ENCODE data around the gene ROPN1B. TPM values are rescaled to one million over a fixed set of nuclear protein-coding genes. Genes with fewer than 3 reads are reported as not detected.
"Not testable (repeated sequence)": the region's sequence is repeated elsewhere in the genome, so short reads cannot be mapped to it uniquely, and the experiment has no call there.

The ROPN1B gene
- total RNA-seq (1 to 10 TPM; 2.0 to 4.8 (median 3.6) TPM), polyA plus RNA-seq (4.5 TPM)
- long read RNA-seq, donor 1, partial matches to known transcripts, result 4 of 10 reads
- long read RNA-seq, donor 1, other reads (novel, unspliced or antisense), result 1 of 10 reads
- long read RNA-seq, donor 2, partial matches to known transcripts, result 0 of 2 reads
- long read RNA-seq, donor 2, other reads (novel, unspliced or antisense), result 0 of 2 reads
- long read RNA-seq, donor 3, partial matches to known transcripts, result 0 of 3 reads
- long read RNA-seq, donor 3, other reads (novel, unspliced or antisense), result 1 of 3 reads
- long read RNA-seq, donor 4, result 0 reads

- peak; percentile 82 to 83 for ATAC-seq
- H3K4me1 ChIP-seq (ENCODE audit: control insufficient read depth, insufficient read depth, low read length); intact Hi-C loops (cut with DNase I); H3K27ac ChIP-seq (ENCODE audit: low read length); H3K27me3 ChIP-seq (ENCODE audit: control insufficient read depth, insufficient read depth); H3K4me3 ChIP-seq (ENCODE audit: low read length); DNase-seq; H3K9me3 ChIP-seq (ENCODE audit: control insufficient read depth, low read length): not testable (repeated sequence)
- WGBS, result 15% methylated on average over 4 of the region's 50 CpGs
These were observed at the start of gene ROPN1B for GRCh38 chr3:125968701-125969592. ROPN1B (plus strand) TSS chr3:125969178; CDS start chr3:125972055, 2,877 bp downstream.

- H3K4me3 ChIP-seq (ENCODE audit: low read length); H3K27ac ChIP-seq (ENCODE audit: low read length); DNase-seq; intact Hi-C loops (cut with DNase I); H3K4me1 ChIP-seq (ENCODE audit: control insufficient read depth, insufficient read depth, low read length); H3K9me3 ChIP-seq (ENCODE audit: control insufficient read depth, low read length); ATAC-seq; H3K27me3 ChIP-seq (ENCODE audit: control insufficient read depth, insufficient read depth): not testable (repeated sequence)
- WGBS, result 76% methylated on average over 10 of the region's 10 CpGs
These were observed 48.8 kb upstream of the ROPN1B start for GRCh38 chr3:125920191-125920590.

GRCh38 chr3:125920751-125921279 is 48.2 kb upstream of the ROPN1B start:
- ATAC-seq; intact Hi-C loops (cut with DNase I): not testable (repeated sequence)
- WGBS, result 80% methylated on average over 14 of the region's 14 CpGs

GRCh38 chr3:125921712-125922111 is 47.3 kb upstream of the ROPN1B start:
- H3K9me3 ChIP-seq (ENCODE audit: control insufficient read depth, low read length); intact Hi-C loops (cut with DNase I); H3K27ac ChIP-seq (ENCODE audit: low read length); H3K4me1 ChIP-seq (ENCODE audit: control insufficient read depth, insufficient read depth, low read length); H3K4me3 ChIP-seq (ENCODE audit: low read length); ATAC-seq; H3K27me3 ChIP-seq (ENCODE audit: control insufficient read depth, insufficient read depth): not testable (repeated sequence)
- DNase-seq, result peak; percentile 50 to 79 (median 79)
- 51% methylated on average over 5 of the region's 5 CpGs for WGBS

More at GRCh38 chr3:125920751-125921279, 48.2 kb upstream of the ROPN1B start:
- not testable (repeated sequence) for H3K4me3 ChIP-seq (ENCODE audit: low read length); DNase-seq; H3K4me1 ChIP-seq (ENCODE audit: control insufficient read depth, insufficient read depth, low read length); H3K27ac ChIP-seq (ENCODE audit: low read length); H3K9me3 ChIP-seq (ENCODE audit: control insufficient read depth, low read length); H3K27me3 ChIP-seq (ENCODE audit: control insufficient read depth, insufficient read depth)

GRCh38 chr3:125923324-125924115 is 45.5 kb upstream of the ROPN1B start:
- H3K27me3 ChIP-seq (ENCODE audit: control insufficient read depth, insufficient read depth); ATAC-seq; DNase-seq; H3K9me3 ChIP-seq (ENCODE audit: control insufficient read depth, low read length); intact Hi-C loops (cut with DNase I); H3K27ac ChIP-seq (ENCODE audit: low read length); H3K4me3 ChIP-seq (ENCODE audit: low read length); H3K4me1 ChIP-seq (ENCODE audit: control insufficient read depth, insufficient read depth, low read length): not testable (repeated sequence)
- 94% methylated on average over 16 of the region's 16 CpGs for WGBS

GRCh38 chr3:125924276-125924675 is 44.7 kb upstream of the ROPN1B start:
- H3K4me1 ChIP-seq (ENCODE audit: control insufficient read depth, insufficient read depth, low read length); H3K9me3 ChIP-seq (ENCODE audit: control insufficient read depth, low read length); ATAC-seq; H3K27me3 ChIP-seq (ENCODE audit: control insufficient read depth, insufficient read depth); H3K4me3 ChIP-seq (ENCODE audit: low read length); intact Hi-C loops (cut with DNase I); H3K27ac ChIP-seq (ENCODE audit: low read length): not testable (repeated sequence)
- 52% methylated on average over 9 of the region's 9 CpGs for WGBS
- DNase-seq, result peak in 2 of 3 donors; percentile 72 to 79

- H3K9me3 ChIP-seq (ENCODE audit: control insufficient read depth, low read length); H3K4me3 ChIP-seq (ENCODE audit: low read length); DNase-seq; ATAC-seq; H3K27me3 ChIP-seq (ENCODE audit: control insufficient read depth, insufficient read depth); H3K27ac ChIP-seq (ENCODE audit: low read length); intact Hi-C loops (cut with DNase I); H3K4me1 ChIP-seq (ENCODE audit: control insufficient read depth, insufficient read depth, low read length): not testable (repeated sequence)
- 92% methylated on average over 13 of the region's 13 CpGs for WGBS
These were observed 43.3 kb upstream of the ROPN1B start for GRCh38 chr3:125925727-125926126.

- H3K9me3 ChIP-seq (ENCODE audit: control insufficient read depth, low read length); H3K4me1 ChIP-seq (ENCODE audit: control insufficient read depth, insufficient read depth, low read length); intact Hi-C loops (cut with DNase I); H3K27me3 ChIP-seq (ENCODE audit: control insufficient read depth, insufficient read depth); H3K4me3 ChIP-seq (ENCODE audit: low read length); ATAC-seq; H3K27ac ChIP-seq (ENCODE audit: low read length): not testable (repeated sequence)
- WGBS, result 26% methylated on average over 22 of the region's 22 CpGs
- DNase-seq, result peak in 2 of 3 donors; percentile 83 to 84
These were observed 40.0 kb upstream of the ROPN1B start for GRCh38 chr3:125928771-125929545.

GRCh38 chr3:125929765-125930164 is 39.2 kb upstream of the ROPN1B start:
- ATAC-seq; DNase-seq; H3K27ac ChIP-seq (ENCODE audit: low read length); H3K9me3 ChIP-seq (ENCODE audit: control insufficient read depth, low read length); H3K4me3 ChIP-seq (ENCODE audit: low read length); H3K4me1 ChIP-seq (ENCODE audit: control insufficient read depth, insufficient read depth, low read length); intact Hi-C loops (cut with DNase I); H3K27me3 ChIP-seq (ENCODE audit: control insufficient read depth, insufficient read depth): not testable (repeated sequence)
- 37% methylated on average over 5 of the region's 5 CpGs for WGBS

GRCh38 chr3:125931355-125931880 is 37.6 kb upstream of the ROPN1B start:
- WGBS, result 74% methylated on average over 6 of the region's 14 CpGs
- H3K4me3 ChIP-seq (ENCODE audit: low read length); ATAC-seq; H3K4me1 ChIP-seq (ENCODE audit: control insufficient read depth, insufficient read depth, low read length); H3K27ac ChIP-seq (ENCODE audit: low read length); H3K9me3 ChIP-seq (ENCODE audit: control insufficient read depth, low read length); DNase-seq; H3K27me3 ChIP-seq (ENCODE audit: control insufficient read depth, insufficient read depth); intact Hi-C loops (cut with DNase I): not testable (repeated sequence)
